ENCODE measurements around the gene ALAS2.
"Not testable (repeated sequence)": the region's sequence is repeated elsewhere in the genome, so short reads cannot be mapped to it uniquely, and the experiment has no call there.

ALAS2 gene, protein sequence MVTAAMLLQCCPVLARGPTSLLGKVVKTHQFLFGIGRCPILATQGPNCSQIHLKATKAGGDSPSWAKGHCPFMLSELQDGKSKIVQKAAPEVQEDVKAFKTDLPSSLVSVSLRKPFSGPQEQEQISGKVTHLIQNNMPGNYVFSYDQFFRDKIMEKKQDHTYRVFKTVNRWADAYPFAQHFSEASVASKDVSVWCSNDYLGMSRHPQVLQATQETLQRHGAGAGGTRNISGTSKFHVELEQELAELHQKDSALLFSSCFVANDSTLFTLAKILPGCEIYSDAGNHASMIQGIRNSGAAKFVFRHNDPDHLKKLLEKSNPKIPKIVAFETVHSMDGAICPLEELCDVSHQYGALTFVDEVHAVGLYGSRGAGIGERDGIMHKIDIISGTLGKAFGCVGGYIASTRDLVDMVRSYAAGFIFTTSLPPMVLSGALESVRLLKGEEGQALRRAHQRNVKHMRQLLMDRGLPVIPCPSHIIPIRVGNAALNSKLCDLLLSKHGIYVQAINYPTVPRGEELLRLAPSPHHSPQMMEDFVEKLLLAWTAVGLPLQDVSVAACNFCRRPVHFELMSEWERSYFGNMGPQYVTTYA

DNA sequence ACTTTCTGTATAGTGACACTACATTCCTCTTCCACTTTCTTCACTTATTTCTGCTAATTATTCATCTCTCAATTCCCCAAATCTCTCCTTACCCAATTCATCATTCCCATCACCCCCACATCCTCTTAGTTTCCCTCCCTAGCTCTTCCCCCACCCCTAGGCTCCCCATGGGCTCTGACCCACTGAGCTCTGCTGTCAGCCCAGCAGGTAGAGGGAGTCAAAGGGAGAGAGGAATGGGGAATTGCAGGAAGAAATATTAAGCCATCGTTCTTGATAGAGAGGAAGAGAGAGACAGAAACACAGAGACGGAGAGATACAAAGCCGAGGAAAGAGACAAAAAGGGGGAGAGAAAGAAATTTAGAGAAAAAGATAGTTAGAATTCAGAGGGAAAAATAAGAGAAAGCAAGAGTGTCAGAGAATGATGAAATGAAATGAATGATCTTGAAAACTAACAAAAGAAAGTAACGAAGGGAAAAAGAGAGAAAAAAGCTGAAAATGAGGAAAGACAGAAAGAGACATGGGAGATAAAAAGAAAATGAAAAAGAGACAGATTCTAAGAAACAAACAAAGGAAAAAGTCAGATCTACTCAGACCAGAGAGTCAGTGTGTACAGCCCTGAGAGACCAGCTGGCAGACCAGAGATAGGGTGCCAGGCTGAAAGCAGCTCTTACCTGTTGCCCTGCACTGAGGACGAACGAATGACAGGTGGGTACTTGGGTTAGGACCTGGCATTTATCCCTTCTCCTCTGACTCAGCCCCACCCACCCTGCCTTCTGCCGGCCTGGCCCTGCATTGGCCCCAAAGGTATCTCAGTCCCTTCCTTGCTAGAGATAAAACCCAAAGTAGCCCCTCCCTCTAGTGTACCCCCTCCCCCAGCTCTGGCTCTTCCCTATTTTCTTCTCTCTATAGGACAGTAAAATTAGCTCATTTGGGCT, at the start of gene ALAS2:
TSS of gene ALAS2 (minus strand) at position 707 of the 935 bp plus-strand sequence. CDS start 4,977 bp downstream, outside the sequence.
- H3K9me3 ChIP-seq (ENCODE audit: control insufficient read depth, low read length) = peaks cover 9% of the 10 kb centered on the region
- H3K27me3 ChIP-seq (replicated peaks; ENCODE audit: control insufficient read depth, insufficient read depth, low read length) = peaks cover 34% of the 10 kb centered on the region
- H3K36me3 ChIP-seq (ENCODE audit: control insufficient read depth, insufficient read depth, low read length, severe bottlenecking) = no peaks in the 10 kb centered on the region
- no peak within 1 kb of the TSS for H3K4me3 ChIP-seq (ENCODE audit: low read length)
- no peak within 1 kb of the TSS for H3K9ac ChIP-seq (ENCODE audit: low read length)
- H3K4me1 ChIP-seq (ENCODE audit: control insufficient read depth, insufficient read depth, low read length) = no peaks in the 10 kb centered on the region
- DNase-seq (ENCODE audit: low read depth) = no peak

DNA sequence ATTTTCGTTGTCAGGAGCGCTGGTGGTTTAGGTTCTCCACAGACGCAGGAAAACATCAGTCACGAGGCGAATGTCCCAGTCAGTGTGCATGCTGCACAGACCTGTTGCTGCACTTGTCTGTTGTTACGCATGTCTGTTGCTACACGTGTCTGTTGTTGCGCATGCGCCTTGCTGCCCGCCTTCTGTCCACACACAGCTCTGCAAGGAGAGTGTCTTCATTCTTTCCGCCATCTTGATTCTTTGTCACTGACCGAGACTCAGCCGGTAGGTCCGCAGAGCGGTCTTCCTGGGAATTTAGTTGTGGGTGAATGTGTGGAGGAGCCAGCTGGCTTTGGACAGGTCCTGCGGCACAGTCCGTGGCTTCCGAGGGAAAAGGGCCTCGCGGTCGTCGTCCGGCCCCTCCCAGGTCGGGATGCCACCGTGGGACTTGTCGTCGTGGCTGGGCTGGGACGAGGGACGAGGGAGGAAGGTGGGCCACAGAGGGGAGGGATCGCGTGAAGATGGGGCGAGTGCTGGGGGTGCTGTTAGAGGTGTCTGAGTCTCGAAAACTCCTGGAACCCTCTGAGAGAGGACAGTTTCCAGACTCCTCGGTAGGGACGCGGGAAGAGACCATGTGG, 44.2 kb upstream of the ALAS2 start, which contains the start of gene PAGE2B:
TSS of gene PAGE2B (plus strand) at position 180 of the 617 bp plus-strand sequence. CDS start 1,012 bp downstream, outside the sequence.
- H3K27me3 ChIP-seq (replicated peaks; ENCODE audit: control insufficient read depth, insufficient read depth, low read length) = peaks cover 5% of the 10 kb centered on the region
- H3K4me1 ChIP-seq (ENCODE audit: control insufficient read depth, insufficient read depth, low read length) = no peaks in the 10 kb centered on the region
- peaks cover 7% of the 10 kb centered on the region for H3K9me3 ChIP-seq (ENCODE audit: control insufficient read depth, low read length)
- no peak for DNase-seq (ENCODE audit: low read depth)
- H3K36me3 ChIP-seq (ENCODE audit: control insufficient read depth, insufficient read depth, low read length, severe bottlenecking) = no peaks in the 10 kb centered on the region
- no peak within 1 kb of the TSS for H3K9ac ChIP-seq (ENCODE audit: low read length)
- H3K4me3 ChIP-seq (ENCODE audit: low read length) = no peak within 1 kb of the TSS

- no peaks in the 10 kb centered on the region for H3K4me1 ChIP-seq (ENCODE audit: control insufficient read depth, insufficient read depth, low read length)
- no peak for DNase-seq (ENCODE audit: low read depth)
- H3K4me3 ChIP-seq (ENCODE audit: low read length) = no peak overlapping the region
- H3K27me3 ChIP-seq (replicated peaks; ENCODE audit: control insufficient read depth, insufficient read depth, low read length) = peaks cover 5% of the 10 kb centered on the region
- H3K36me3 ChIP-seq (ENCODE audit: control insufficient read depth, insufficient read depth, low read length, severe bottlenecking) = no peaks in the 10 kb centered on the region
- H3K9ac ChIP-seq (ENCODE audit: low read length) = no peak overlapping the region
- H3K9me3 ChIP-seq (ENCODE audit: control insufficient read depth, low read length) = peaks cover 7% of the 10 kb centered on the region
These were observed 41.5 kb upstream of the ALAS2 start for GRCh38 chrX:55072286-55072685.

DNA sequence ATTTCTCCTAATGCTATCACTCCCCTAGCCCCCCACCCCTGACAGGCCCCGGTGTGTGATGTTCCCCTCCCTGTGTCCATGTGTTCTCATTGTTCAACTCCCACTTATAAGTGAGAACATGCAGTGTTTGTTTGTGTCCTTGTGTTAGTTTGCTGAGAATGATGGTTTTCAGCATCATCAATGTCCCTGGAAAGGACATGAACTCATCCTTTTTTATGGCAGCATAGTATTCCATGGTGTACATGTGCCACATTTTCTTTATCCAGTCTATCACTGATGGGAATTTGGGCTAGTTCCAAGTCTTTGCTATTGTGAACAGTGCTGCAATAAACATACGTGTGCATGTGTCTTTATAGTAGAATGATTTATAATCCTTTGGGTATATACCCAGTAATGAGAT, 36.4 kb upstream of the ALAS2 start:
- not testable (repeated sequence) for H3K4me1 ChIP-seq (ENCODE audit: control insufficient read depth, insufficient read depth, low read length); H3K36me3 ChIP-seq (ENCODE audit: control insufficient read depth, insufficient read depth, low read length, severe bottlenecking); H3K9ac ChIP-seq (ENCODE audit: low read length); H3K27me3 ChIP-seq (replicated peaks; ENCODE audit: control insufficient read depth, insufficient read depth, low read length); DNase-seq (ENCODE audit: low read depth); H3K4me3 ChIP-seq (ENCODE audit: low read length)
- H3K9me3 ChIP-seq (ENCODE audit: control insufficient read depth, low read length) = peaks cover 47% of the 10 kb centered on the region

GRCh38 chrX:55057675-55058249, 27.0 kb upstream of the ALAS2 start:
- Histone ChIP-seq H3K9ac (ENCODE audit: low read length) (no peak overlapping the region), H3K9me3 (ENCODE audit: control insufficient read depth, low read length) (peaks cover 8% of the 10 kb centered on the region), H3K4me1 (ENCODE audit: control insufficient read depth, insufficient read depth, low read length) (no peaks in the 10 kb centered on the region), H3K36me3 (ENCODE audit: control insufficient read depth, insufficient read depth, low read length, severe bottlenecking) (no peaks in the 10 kb centered on the region), H3K4me3 (ENCODE audit: low read length) (no peak overlapping the region), H3K27me3 (replicated peaks; ENCODE audit: control insufficient read depth, insufficient read depth, low read length) (peaks cover 20% of the 10 kb centered on the region)
- peak; percentile 59 for DNase-seq (ENCODE audit: low read depth)

DNA sequence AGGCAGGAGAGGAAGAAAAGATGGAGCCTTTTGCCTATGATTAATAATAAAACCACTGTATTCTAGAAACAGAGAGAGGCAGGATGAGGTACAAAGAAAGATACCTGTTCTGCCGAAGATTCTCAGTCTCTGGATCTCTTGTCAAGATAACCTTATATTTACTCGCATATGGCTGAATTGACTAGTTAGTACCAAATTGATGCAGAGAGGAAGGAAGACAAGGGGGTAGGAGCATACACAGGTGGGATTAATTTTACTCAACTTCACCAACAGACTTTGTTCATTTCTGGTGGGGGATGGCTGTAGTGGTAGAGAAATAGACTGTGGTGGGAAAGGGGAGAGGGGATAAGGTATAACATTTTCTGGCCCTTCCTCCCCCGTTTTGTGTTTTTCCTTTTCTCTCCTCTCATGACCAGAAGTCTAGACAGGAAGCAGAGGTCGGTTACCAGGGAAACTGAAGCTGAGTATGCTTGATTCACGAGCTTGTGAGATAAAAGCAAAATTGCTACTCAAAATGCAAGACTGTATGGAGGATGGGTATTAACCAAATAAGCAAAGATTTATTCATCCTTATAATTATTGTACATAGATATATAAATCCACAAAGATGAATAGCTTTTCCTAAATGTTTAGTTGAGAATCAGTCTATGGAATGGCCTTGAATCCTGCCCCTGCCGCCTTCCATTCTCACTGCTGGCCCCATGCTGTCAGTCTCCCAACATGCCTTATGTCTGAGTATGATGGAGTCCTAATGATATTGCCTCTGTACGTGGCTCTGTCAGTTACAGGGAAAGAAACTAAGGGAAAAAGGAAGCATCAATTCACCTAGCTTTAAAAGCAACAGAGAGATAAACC, 26.3 kb upstream of the ALAS2 start:
- peaks cover 7% of the 10 kb centered on the region for H3K9me3 ChIP-seq (ENCODE audit: control insufficient read depth, low read length)
- DNase-seq (ENCODE audit: low read depth) = no peak
- H3K36me3 ChIP-seq (ENCODE audit: control insufficient read depth, insufficient read depth, low read length, severe bottlenecking) = no peaks in the 10 kb centered on the region
- H3K27me3 ChIP-seq (replicated peaks; ENCODE audit: control insufficient read depth, insufficient read depth, low read length) = peaks cover 20% of the 10 kb centered on the region
- H3K4me3 ChIP-seq (ENCODE audit: low read length) = no peak overlapping the region
- no peaks in the 10 kb centered on the region for H3K4me1 ChIP-seq (ENCODE audit: control insufficient read depth, insufficient read depth, low read length)
- no peak overlapping the region for H3K9ac ChIP-seq (ENCODE audit: low read length)

DNA sequence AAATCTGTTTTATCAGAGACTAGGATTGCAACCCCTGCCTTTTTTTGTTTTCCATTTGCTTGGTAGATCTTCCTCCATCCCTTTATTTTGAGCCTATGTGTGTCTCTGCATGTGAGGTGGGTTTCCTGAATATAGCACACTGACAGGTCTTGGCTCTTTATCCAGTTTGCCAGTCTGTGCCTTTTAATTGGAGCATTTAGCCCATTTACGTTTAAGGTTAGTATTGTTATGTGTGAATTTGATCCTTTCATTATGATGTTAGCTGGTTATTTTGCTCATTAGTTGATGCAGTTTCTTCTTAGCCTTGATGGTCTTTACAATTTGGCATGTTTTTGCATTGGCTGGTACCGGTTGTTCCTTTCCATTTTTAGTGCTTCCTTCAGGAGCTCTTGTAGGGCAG, 19.8 kb upstream of the ALAS2 start:
- not testable (repeated sequence) for H3K36me3 ChIP-seq (ENCODE audit: control insufficient read depth, insufficient read depth, low read length, severe bottlenecking); H3K4me1 ChIP-seq (ENCODE audit: control insufficient read depth, insufficient read depth, low read length); H3K27me3 ChIP-seq (replicated peaks; ENCODE audit: control insufficient read depth, insufficient read depth, low read length); H3K9me3 ChIP-seq (ENCODE audit: control insufficient read depth, low read length); DNase-seq (ENCODE audit: low read depth); H3K4me3 ChIP-seq (ENCODE audit: low read length); H3K9ac ChIP-seq (ENCODE audit: low read length)

- DNase-seq (ENCODE audit: low read depth) = no peak
- peaks cover 3% of the 10 kb centered on the region for H3K27me3 ChIP-seq (replicated peaks; ENCODE audit: control insufficient read depth, insufficient read depth, low read length)
- H3K4me3 ChIP-seq (ENCODE audit: low read length) = no peak overlapping the region
- no peaks in the 10 kb centered on the region for H3K4me1 ChIP-seq (ENCODE audit: control insufficient read depth, insufficient read depth, low read length)
- no peak overlapping the region for H3K9ac ChIP-seq (ENCODE audit: low read length)
- H3K36me3 ChIP-seq (ENCODE audit: control insufficient read depth, insufficient read depth, low read length, severe bottlenecking) = no peaks in the 10 kb centered on the region
- peaks cover 4% of the 10 kb centered on the region for H3K9me3 ChIP-seq (ENCODE audit: control insufficient read depth, low read length)
These were observed 10.7 kb upstream of the ALAS2 start for GRCh38 chrX:55041514-55041913.

DNA sequence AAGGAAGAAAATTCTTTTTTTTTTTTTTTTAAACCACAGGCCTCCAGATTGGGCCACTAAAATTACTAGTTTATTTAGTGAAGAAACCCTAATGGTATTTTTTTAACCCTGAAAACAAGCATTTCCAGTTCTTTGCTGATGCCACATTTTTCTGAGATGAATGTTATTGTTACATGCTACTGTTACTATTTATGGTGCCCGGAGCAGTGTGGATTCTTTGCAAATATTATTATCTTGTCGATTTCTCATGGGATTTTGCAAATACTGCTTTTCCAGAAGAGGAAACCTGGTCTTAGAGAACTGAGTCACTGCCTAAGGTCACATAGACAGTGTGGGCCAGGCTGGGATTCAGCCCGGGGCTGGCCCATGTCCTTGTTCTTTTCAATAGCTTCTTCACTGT, 8.7 kb upstream of the ALAS2 start:
- Histone ChIP-seq H3K9me3 (ENCODE audit: control insufficient read depth, low read length) (peaks cover 6% of the 10 kb centered on the region), H3K36me3 (ENCODE audit: control insufficient read depth, insufficient read depth, low read length, severe bottlenecking) (no peaks in the 10 kb centered on the region), H3K9ac (ENCODE audit: low read length) (no peak overlapping the region), H3K27me3 (replicated peaks; ENCODE audit: control insufficient read depth, insufficient read depth, low read length) (peaks cover 3% of the 10 kb centered on the region), H3K4me1 (ENCODE audit: control insufficient read depth, insufficient read depth, low read length) (no peaks in the 10 kb centered on the region), H3K4me3 (ENCODE audit: low read length) (no peak overlapping the region)
- no peak for DNase-seq (ENCODE audit: low read depth)

DNA sequence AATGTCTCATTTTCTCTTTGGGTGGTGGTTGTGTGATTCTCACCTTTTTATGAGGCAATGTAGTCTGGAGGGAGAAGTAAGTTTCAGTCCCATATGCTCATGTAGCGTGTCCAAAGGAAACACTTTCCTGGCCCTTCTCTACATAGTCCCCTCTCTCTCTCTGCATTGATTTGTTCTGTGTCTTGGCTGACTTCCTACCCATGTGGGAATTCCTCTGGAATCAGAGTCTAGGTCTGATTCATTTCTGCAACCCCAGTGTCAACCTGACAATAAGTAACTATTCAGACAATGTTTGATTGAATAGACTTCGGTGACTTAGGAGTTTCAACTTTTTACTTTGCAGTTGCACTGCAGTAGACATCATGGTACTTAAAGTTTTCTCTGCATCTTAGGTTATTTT, 2.7 kb upstream of the ALAS2 start:
- Histone ChIP-seq H3K4me1 (ENCODE audit: control insufficient read depth, insufficient read depth, low read length) (no peaks in the 10 kb centered on the region), H3K9ac (ENCODE audit: low read length) (no peak overlapping the region), H3K27me3 (replicated peaks; ENCODE audit: control insufficient read depth, insufficient read depth, low read length) (peaks cover 16% of the 10 kb centered on the region), H3K4me3 (ENCODE audit: low read length) (no peak overlapping the region), H3K36me3 (ENCODE audit: control insufficient read depth, insufficient read depth, low read length, severe bottlenecking) (no peaks in the 10 kb centered on the region), H3K9me3 (ENCODE audit: control insufficient read depth, low read length) (peaks cover 6% of the 10 kb centered on the region)
- no peak for DNase-seq (ENCODE audit: low read depth)

Measured in adipocyte (in vitro differentiated cells).